Measurements from ENCODE around the gene RABL3.

DNA sequence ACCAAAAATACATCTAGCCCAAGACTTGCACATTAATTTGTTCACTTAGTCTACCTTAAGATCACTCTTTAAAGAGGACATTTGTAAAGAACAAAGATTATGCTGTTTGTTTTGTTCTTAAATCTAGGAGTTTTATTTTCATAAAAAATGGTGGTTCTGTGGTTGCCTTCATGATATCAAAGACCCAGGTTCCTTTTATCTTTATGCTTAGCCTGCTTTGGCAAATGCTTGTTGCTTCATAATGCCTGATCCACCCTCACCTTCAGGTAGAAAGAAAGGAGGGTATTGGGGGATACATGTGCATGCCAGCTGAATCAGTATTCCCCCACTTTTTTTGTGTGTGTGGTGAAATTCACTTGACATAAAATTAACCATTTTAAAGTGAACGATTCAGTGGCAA lies 48.7 kb upstream of the RABL3 start:
- no peak for TF ChIP-seq EZH2 (IDR thresholded peaks at IDR 0.05)
- TF ChIP-seq POLR2AphosphoS5 (IDR thresholded peaks at IDR 0.05; ENCODE audit: borderline replicate concordance, low read depth, low read length): no peak
- TF ChIP-seq FOXP2 (optimal IDR thresholded peaks at IDR 0.05; ENCODE audit: control extremely low read depth, extremely low read length, insufficient read depth): no peak
